ENCODE measurements around the gene GPR160. TPM values are rescaled to one million over a fixed set of nuclear protein-coding genes. Genes with fewer than 3 reads are reported as not detected.

Gene GPR160
- total RNA-seq, 1 donor from 2014 or later, result 2.9 TPM

DNA sequence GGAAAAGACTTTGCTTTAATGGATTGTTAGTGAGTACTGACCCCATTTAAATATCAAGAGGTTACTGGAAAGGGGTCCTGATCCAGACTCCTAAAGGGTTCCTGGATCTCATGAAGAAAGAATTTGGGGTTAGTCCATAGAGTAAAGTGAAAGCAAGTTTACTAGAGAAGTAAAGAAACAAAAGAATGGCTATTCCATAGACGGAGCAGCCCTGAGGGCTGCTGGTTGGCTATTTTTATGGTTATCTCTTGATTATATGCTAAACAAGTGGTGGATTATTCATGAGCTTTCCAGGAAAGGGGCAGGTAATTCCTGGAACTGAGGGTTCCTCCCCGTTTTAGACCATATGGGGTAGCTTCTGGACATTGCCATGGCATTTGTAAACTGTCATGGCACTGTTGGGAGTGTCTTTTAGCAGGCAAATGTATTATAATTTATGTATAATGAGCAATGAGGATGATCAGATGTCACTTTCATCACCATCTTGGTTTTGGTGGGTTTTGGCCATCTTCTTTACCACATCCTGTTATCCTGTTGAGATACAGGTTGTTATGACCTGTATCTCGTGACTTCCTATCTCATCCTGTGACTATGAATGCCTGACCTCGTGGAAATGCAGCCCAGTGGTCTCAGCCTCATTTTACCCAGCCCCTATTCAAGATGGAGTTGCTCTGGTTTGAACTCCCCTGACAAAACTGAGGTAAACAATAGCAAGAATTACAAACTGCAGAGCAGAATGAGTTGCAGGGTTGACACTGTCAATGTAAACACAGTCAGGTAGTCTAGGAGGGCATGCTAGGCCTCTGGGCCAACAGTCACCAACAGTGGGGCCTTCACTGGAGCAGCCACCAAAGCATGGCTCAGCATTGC lies 10.3 kb upstream of the GPR160 start:
- DNase-seq (ENCODE audit: low spot score in 2 of 2), result no peak
- no peak for FAIRE-seq

GRCh38 chr3:170033489-170033888 lies 4.3 kb upstream of the GPR160 start:
- DNase-seq (ENCODE audit: low spot score in 2 of 2), result no peak
- no peak for FAIRE-seq

DNA sequence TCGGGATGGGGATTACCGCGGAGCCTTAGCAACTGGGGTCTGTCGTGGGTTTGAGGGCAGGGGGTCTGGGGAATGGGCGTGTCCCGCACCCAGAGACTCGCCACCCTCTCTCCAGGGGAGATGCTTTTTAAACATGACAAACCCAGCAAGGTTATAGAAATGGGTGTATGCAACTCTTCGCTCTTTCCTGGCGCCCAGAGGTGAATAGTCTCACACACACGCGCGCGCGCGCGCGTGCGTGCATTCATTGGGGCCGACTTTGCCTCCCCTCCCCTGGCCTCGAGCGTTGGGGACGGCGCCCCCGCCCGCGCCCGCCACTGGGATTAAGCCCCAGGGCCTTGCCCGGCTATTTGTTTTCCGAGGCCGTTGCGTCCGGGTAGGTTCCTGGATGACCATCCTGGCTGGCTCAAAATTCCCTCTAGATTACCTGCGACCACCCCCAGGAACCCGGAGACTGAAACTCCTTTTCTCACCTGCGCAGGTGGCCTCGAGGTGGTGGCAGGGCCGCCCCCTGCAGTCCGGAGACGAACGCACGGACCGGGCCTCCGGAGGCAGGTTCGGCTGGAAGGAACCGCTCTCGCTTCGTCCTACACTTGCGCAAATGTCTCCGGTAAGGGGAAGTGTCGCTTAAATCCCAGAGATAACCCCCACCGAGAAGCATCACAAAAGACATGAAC lies 777 bp downstream of the GPR160 start:
- FAIRE-seq, result no peak

GRCh38 chr3:170040418-170040817 lies 2.6 kb downstream of the GPR160 start:
- FAIRE-seq, result no peak

More for the DNA sequence above, 777 bp downstream of the GPR160 start:
- no peak for DNase-seq (ENCODE audit: low spot score in 2 of 2)

GRCh38 chr3:170043506-170043905 lies 5.7 kb downstream of the GPR160 start:
- no peak for FAIRE-seq

More at GRCh38 chr3:170040418-170040817, 2.6 kb downstream of the GPR160 start:
- no peak for DNase-seq (ENCODE audit: low spot score in 2 of 2)

DNA sequence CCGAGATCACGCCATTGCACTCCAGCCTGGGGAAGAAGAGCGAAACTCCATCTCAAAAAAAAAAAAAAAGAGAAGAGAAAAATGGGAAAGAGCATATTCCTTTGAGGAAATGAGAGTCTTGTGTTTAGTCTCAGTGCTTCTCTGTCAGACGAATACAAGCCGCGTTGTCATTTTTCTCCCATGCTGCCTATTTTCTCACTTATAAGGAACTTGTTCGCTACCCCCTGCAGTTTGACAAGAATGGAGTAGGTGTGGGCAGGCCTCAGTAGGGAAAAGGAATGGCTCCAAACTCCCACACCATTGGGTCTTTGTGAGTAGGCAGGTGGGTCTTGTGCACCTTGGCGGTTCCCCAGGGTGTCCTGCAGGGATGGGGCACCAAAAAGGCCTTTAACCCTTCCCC lies 6.5 kb downstream of the GPR160 start:
- no peak for DNase-seq (ENCODE audit: low spot score in 2 of 2)
- no peak for FAIRE-seq

More at GRCh38 chr3:170043506-170043905, 5.7 kb downstream of the GPR160 start:
- DNase-seq (ENCODE audit: low spot score in 2 of 2), result no peak

GRCh38 chr3:170044795-170045244 lies 7.0 kb downstream of the GPR160 start:
- DNase-seq (ENCODE audit: low spot score in 2 of 2), result no peak
- no peak for FAIRE-seq

- no peak for FAIRE-seq
- no peak for DNase-seq (ENCODE audit: low spot score in 2 of 2)
Observed at GRCh38 chr3:170046269-170047132, 8.7 kb downstream of the GPR160 start.

- FAIRE-seq, result no peak
Observed at GRCh38 chr3:170047133-170047404, 9.3 kb downstream of the GPR160 start.

DNA sequence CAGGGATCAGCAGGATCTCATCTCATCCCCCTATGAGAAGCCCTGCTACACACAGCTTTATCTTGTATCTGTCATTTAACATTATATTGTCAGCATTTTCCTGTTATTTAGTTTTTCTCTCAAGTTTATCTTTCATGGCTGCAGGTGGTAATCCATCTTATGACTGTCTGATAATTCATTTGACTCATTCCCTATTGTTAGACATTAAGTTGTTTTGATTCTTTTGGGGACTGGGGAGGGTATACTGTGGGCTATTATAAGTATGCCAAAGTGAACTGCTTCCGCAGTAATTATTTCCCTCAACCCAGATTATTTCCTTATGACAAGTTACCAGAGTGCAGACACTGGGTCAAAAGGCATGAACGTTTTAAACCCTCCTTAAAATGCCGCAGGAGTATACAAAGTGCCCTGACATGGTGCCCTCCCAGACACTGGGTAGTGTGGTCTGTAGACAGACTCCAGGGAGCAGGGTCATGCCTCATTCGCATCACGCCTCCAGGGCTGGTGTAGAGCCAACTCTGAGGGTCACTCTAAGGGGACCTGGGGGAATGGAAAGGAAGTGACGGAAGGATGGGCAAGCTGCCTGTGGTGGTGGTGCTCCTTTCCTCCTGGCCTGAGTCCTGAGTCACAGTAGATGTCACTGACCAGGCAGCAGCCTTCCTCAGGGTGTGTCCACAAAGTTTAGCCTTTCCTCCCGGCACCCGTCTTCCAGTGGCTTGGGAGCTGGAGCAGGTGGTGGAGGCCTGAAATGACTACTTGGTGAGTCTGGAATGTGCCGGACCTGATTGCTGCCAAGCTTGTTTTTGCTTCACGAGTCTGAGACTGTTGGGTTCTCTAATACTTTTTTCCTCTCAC lies 11.6 kb downstream of the GPR160 start:
- DNase-seq (ENCODE audit: low spot score in 2 of 2) (no peak), FAIRE-seq (no peak)

More at GRCh38 chr3:170047133-170047404, 9.3 kb downstream of the GPR160 start:
- DNase-seq (ENCODE audit: low spot score in 2 of 2), result no peak

- FAIRE-seq, result no peak
- DNase-seq (ENCODE audit: low spot score in 2 of 2), result no peak
Observed at GRCh38 chr3:170050753-170051152, 13.0 kb downstream of the GPR160 start.

- no peak for DNase-seq (ENCODE audit: low spot score in 2 of 2)
- FAIRE-seq, result no peak
Observed at GRCh38 chr3:170052398-170052797, 14.6 kb downstream of the GPR160 start.

DNA sequence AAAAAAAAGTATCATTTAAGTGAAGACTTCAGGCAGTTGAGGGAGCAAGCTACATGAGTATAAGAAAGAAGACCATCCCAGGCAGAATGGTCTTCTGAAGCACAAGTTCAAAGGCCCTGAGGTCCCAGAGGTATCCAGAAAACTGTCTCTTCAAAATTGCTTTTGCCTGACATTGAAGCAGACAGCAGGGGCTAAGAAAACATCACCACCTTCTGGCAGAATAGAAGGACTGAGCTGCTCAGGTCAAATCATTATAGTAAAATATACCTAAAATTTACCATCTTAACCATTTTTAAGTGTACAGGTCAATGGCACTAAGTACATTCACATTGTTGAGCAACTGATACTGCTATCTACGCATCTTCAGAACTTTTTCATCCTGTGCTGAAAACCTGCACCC lies 16.4 kb downstream of the GPR160 start:
- DNase-seq (ENCODE audit: low spot score in 2 of 2), result no peak
- FAIRE-seq, result no peak

GRCh38 chr3:170055209-170055608 lies 17.4 kb downstream of the GPR160 start:
- DNase-seq (ENCODE audit: low spot score in 2 of 2), result no peak
- FAIRE-seq, result no peak

DNA sequence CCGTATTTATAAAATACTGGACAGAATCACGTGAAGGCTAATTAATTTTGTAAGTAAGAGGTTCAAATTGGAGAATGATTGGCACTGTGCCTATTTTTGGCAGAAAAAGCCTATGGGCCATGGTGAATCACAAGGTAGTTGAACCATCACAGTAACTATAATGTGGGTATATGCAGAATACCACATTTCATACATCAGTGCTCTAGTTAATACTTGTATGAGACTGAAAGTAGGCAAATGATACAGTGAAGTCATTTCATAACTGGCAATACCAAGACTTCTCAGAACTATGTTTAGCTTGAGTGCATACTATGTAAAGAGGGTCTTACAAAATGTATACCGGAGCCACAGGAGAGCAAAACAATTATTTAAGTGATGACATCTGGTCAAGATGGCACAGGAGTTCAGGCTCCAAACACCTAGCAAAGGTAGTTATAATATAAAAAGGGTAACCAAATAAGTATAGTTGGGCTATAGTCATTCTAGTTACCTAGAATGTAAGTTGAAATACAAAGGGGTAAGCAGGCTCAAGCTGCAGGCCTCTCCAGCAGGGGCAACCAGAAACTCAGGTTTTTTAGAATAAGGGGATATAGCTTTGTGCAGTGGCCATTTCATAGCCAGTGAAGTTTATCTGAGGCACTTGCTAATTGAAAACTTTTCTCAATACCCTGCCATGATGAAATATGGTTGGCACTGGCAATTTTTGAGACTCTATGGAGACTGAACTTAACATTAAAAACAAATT lies 19.1 kb downstream of the GPR160 start:
- no peak for DNase-seq (ENCODE audit: low spot score in 2 of 2)
- no peak for FAIRE-seq

GRCh38 chr3:170057550-170057949 lies 19.8 kb downstream of the GPR160 start:
- no peak for DNase-seq (ENCODE audit: low spot score in 2 of 2)
- no peak for FAIRE-seq

DNA sequence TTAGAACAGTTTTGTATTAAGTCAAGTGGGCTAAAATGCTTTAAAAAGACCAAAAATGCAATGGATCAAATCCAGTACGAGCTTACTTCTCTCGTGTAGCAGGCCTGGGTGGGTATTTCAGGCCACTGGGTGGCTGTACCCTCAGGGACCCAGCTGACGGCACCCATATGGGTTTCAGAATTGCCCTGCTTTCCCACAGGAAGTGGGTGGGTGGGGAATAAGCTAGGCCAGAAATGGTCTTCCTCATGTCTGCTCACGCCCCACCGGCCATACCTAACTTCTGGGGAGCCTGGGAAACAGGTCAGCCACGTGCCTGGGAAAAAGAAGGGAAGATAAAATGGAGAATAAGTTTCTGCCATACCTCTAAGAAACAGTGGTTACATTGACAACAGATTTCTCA lies 20.3 kb downstream of the GPR160 start:
- FAIRE-seq, result no peak
- DNase-seq (ENCODE audit: low spot score in 2 of 2), result no peak

DNA sequence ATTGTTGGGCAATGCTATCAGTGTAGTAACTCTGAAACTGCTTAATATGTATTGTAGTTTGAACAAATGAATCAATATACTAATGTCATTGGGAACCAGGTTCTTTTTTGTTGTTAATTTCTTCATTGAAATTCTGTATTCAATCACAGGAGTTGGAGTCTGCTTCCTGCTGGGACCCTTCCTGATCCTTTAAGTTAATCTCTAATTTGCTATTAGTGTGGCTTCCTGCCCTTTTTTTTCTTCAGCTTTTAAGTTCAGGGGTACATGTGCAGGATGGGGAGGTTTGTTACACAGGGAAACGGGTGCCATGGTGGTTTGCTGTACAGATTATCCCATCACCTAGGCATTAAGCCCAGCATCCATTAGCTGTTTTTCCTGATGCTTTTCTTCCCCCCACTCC lies 21.7 kb downstream of the GPR160 start:
- FAIRE-seq (no peak), DNase-seq (ENCODE audit: low spot score in 2 of 2) (no peak)

GRCh38 chr3:170062068-170062467 lies 24.3 kb downstream of the GPR160 start:
- DNase-seq (ENCODE audit: low spot score in 2 of 2), result no peak

More at GRCh38 chr3:170062068-170062467, 24.3 kb downstream of the GPR160 start:
- no peak for FAIRE-seq

Data from frontal cortex (tissue), 4 donors.